ENCODE data around the gene PEPD.
A peak's percentile ranks its signal among the peaks of the same experiment; 100 is the strongest.
"Not testable (repeated sequence)": the region's sequence is repeated elsewhere in the genome, so short reads cannot be mapped to it uniquely, and the experiment has no call there.

Gene PEPD

GRCh38 chr19:33557720-33558119 is 36.1 kb upstream of the PEPD start:
- H3K27ac ChIP-seq (replicated peaks), result no peak overlapping the region
- H3K27me3 ChIP-seq (ENCODE audit: insufficient read depth, poor library complexity, severe bottlenecking), result no peaks in the 10 kb centered on the region
- DNase-seq (ENCODE audit: low read depth in 1 of 2, low spot score in 1 of 2), result no peak
- no peak overlapping the region for H3K4me3 ChIP-seq (replicated peaks; ENCODE audit: insufficient read depth, low read length)
- TF ChIP-seq, protein P1, sequence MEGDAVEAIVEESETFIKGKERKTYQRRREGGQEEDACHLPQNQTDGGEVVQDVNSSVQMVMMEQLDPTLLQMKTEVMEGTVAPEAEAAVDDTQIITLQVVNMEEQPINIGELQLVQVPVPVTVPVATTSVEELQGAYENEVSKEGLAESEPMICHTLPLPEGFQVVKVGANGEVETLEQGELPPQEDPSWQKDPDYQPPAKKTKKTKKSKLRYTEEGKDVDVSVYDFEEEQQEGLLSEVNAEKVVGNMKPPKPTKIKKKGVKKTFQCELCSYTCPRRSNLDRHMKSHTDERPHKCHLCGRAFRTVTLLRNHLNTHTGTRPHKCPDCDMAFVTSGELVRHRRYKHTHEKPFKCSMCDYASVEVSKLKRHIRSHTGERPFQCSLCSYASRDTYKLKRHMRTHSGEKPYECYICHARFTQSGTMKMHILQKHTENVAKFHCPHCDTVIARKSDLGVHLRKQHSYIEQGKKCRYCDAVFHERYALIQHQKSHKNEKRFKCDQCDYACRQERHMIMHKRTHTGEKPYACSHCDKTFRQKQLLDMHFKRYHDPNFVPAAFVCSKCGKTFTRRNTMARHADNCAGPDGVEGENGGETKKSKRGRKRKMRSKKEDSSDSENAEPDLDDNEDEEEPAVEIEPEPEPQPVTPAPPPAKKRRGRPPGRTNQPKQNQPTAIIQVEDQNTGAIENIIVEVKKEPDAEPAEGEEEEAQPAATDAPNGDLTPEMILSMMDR (IDR thresholded peaks at IDR 0.05; ENCODE audit: insufficient read depth, low read length), result no peak
- TF ChIP-seq POLR2AphosphoS5 (IDR thresholded peaks at IDR 0.05; ENCODE audit: low read depth), result no peak
- TF ChIP-seq, protein P2, sequence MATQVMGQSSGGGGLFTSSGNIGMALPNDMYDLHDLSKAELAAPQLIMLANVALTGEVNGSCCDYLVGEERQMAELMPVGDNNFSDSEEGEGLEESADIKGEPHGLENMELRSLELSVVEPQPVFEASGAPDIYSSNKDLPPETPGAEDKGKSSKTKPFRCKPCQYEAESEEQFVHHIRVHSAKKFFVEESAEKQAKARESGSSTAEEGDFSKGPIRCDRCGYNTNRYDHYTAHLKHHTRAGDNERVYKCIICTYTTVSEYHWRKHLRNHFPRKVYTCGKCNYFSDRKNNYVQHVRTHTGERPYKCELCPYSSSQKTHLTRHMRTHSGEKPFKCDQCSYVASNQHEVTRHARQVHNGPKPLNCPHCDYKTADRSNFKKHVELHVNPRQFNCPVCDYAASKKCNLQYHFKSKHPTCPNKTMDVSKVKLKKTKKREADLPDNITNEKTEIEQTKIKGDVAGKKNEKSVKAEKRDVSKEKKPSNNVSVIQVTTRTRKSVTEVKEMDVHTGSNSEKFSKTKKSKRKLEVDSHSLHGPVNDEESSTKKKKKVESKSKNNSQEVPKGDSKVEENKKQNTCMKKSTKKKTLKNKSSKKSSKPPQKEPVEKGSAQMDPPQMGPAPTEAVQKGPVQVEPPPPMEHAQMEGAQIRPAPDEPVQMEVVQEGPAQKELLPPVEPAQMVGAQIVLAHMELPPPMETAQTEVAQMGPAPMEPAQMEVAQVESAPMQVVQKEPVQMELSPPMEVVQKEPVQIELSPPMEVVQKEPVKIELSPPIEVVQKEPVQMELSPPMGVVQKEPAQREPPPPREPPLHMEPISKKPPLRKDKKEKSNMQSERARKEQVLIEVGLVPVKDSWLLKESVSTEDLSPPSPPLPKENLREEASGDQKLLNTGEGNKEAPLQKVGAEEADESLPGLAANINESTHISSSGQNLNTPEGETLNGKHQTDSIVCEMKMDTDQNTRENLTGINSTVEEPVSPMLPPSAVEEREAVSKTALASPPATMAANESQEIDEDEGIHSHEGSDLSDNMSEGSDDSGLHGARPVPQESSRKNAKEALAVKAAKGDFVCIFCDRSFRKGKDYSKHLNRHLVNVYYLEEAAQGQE (IDR thresholded peaks at IDR 0.05; ENCODE audit: insufficient replicate concordance, low read depth), result no peak
- TF ChIP-seq SPI1 (IDR thresholded peaks at IDR 0.05; ENCODE audit: borderline replicate concordance, low read depth), result no peak
- TF ChIP-seq GABPA (IDR thresholded peaks at IDR 0.05; ENCODE audit: low read depth), result no peak

DNA sequence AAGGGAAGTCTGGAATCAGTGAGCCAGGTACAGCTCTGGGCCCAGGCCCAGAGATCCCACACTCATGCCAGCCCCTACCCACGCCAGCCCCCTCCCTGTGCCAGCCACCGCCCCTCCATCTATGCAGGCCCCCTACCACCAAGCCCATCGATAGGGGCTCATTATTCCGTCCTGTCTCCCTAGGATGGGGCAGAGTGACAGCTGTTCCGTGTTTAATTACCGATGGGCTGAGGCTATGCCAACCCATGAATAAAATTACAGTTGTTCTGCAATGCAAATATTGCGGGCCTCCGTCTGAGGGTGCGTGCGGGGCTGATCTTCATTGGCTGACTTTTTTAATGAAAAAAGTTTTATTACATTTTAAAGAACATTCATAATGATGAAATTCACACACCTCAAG is 35.6 kb upstream of the PEPD start:
- no peak for DNase-seq (ENCODE audit: low read depth in 1 of 2, low spot score in 1 of 2)
- Histone ChIP-seq H3K27me3 (ENCODE audit: insufficient read depth, poor library complexity, severe bottlenecking) (no peaks in the 10 kb centered on the region), H3K27ac (replicated peaks) (no peak overlapping the region), H3K4me3 (replicated peaks; ENCODE audit: insufficient read depth, low read length) (no peak overlapping the region)
- TF ChIP-seq GABPA (IDR thresholded peaks at IDR 0.05; ENCODE audit: low read depth) (no peak), POLR2AphosphoS5 (IDR thresholded peaks at IDR 0.05; ENCODE audit: low read depth) (no peak), SPI1 (IDR thresholded peaks at IDR 0.05; ENCODE audit: borderline replicate concordance, low read depth) (no peak)
- TF ChIP-seq, protein P1 (IDR thresholded peaks at IDR 0.05; ENCODE audit: insufficient read depth, low read length), result no peak
- TF ChIP-seq, protein P2 (IDR thresholded peaks at IDR 0.05; ENCODE audit: insufficient replicate concordance, low read depth), result no peak

DNA sequence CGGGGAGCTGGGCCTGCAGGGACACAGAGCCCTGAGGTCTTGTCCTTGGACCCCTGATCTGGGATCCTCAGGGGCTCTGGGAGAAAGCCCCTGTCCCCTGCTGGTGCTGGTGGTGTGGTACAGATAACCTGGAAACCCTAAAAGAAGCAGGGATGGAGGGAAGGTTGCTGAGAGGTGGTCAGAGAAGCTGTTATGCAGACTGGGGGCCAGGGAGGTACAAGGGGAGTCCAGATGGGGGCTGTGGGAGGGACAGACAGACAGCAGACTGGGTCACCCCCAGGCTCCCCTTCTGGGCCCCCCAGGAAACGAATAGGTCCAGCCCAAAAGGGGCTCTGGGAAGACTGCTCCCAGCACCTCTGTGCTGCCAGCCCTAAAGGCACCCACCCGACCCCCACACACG is 34.7 kb upstream of the PEPD start:
- Histone ChIP-seq H3K27me3 (ENCODE audit: insufficient read depth, poor library complexity, severe bottlenecking) (no peaks in the 10 kb centered on the region), H3K4me3 (replicated peaks; ENCODE audit: insufficient read depth, low read length) (no peak overlapping the region), H3K27ac (replicated peaks) (no peak overlapping the region)
- TF ChIP-seq GABPA (IDR thresholded peaks at IDR 0.05; ENCODE audit: low read depth) (no peak), SPI1 (IDR thresholded peaks at IDR 0.05; ENCODE audit: borderline replicate concordance, low read depth) (no peak), POLR2AphosphoS5 (IDR thresholded peaks at IDR 0.05; ENCODE audit: low read depth) (no peak)
- TF ChIP-seq, protein P1 (IDR thresholded peaks at IDR 0.05; ENCODE audit: insufficient read depth, low read length), result no peak
- TF ChIP-seq, protein P2 (IDR thresholded peaks at IDR 0.05; ENCODE audit: insufficient replicate concordance, low read depth), result no peak
- DNase-seq (ENCODE audit: low read depth in 1 of 2, low spot score in 1 of 2), result no peak

- peak; percentile 26 to 32 for DNase-seq (ENCODE audit: low read depth in 1 of 2, low spot score in 1 of 2)
- not testable (repeated sequence) for H3K27me3 ChIP-seq (ENCODE audit: insufficient read depth, poor library complexity, severe bottlenecking); H3K4me3 ChIP-seq (replicated peaks; ENCODE audit: insufficient read depth, low read length); H3K27ac ChIP-seq (replicated peaks)
Observed at GRCh38 chr19:33555726-33556125, 34.1 kb upstream of the PEPD start.

Measured in HL-60 (cell line).